H1 (cell line): Measurements from ENCODE around the gene PANX3. TPM values are rescaled to one million over a fixed set of nuclear protein-coding genes. Genes with fewer than 3 reads are reported as not detected.

Experiments
- CTCF ChIA-PET: fragments of 300-600 bp; sonication (Branson Sonifier 250); formaldehyde crosslinking; loops from one replicate; lab custom pipeline; 2021; ENCODE audit not compliant: partially characterized antibody; lab: Charles Lee
- POLR2A ChIA-PET: fragments of 300-600 bp; sonication (Branson Sonifier 250); formaldehyde crosslinking; loops from one replicate; lab custom pipeline; 2021; ENCODE audit warnings: inconsistent platforms; ENCODE audit not compliant: partially characterized antibody; lab: Charles Lee
- DNase-seq, 2 experiments: peaks; one replicate each; pipeline versions ENCODE4 v3.0.0 to v3.0.0-alpha.2; 2010 to 2022; ENCODE audit warnings: low spot score in 2 of 2, low read depth in 1 of 2, mixed read lengths in 1 of 2
- FAIRE-seq: peaks from 2 replicates; lab custom pipeline; 2011; peaks lifted over from hg19 to GRCh38; lab: Jason Lieb, UNC
- H2AFZ ChIP-seq: 2 replicates; pipeline ENCODE4 v1.8.1; 2012; ENCODE audit warnings: low read length, inconsistent platforms
- H2AK5ac ChIP-seq: 2 replicates; pipeline ENCODE4 v1.6.1; 2013; ENCODE audit warnings: low read depth, low read length
- H2BK120ac ChIP-seq: replicated peaks from 2 replicates; pipeline ENCODE3; 2013; ENCODE audit warnings: low read depth, low read length, inconsistent platforms
- H2BK12ac ChIP-seq: 2 replicates; pipeline ENCODE4 v1.6.1; 2013; ENCODE audit warnings: low read depth, low read length
- H2BK15ac ChIP-seq: 2 replicates; pipeline ENCODE4 v1.6.1; 2013; ENCODE audit warnings: low read length
- H2BK20ac ChIP-seq: 2 replicates; pipeline ENCODE4 v1.6.1; 2013; ENCODE audit warnings: low read length
- H2BK5ac ChIP-seq: 2 replicates; pipeline ENCODE4 v1.6.1; 2013; ENCODE audit warnings: low read depth, low read length
- H3K14ac ChIP-seq: 2 replicates; pipeline ENCODE4 v1.6.1; 2013; ENCODE audit warnings: inconsistent platforms; ENCODE audit not compliant: insufficient read length
- H3K18ac ChIP-seq: 2 replicates; pipeline ENCODE4 v1.6.1; 2013; ENCODE audit warnings: low read length; ENCODE audit errors: extremely low read depth
- H3K23ac ChIP-seq: 2 replicates; pipeline ENCODE4 v1.6.1; 2013; ENCODE audit warnings: inconsistent platforms; ENCODE audit not compliant: insufficient read length
- H3K23me2 ChIP-seq: 2 replicates; pipeline ENCODE4 v1.6.1; 2013; ENCODE audit warnings: low read depth, low read length
- H3K27ac ChIP-seq: 2 replicates; pipeline ENCODE4 v1.6.1; 2011; ENCODE audit warnings: low read depth, low read length, inconsistent platforms
- H3K27me3 ChIP-seq, 4 experiments: replicated peaks in 1 of 4; 1 replicate in 1 of 4; 2 replicates in 3 of 4; pipeline versions ENCODE4 v1.6.1 to v1.8.1; 2011 to 2013; ENCODE audit warnings: low read length in 3 of 4, mild to moderate bottlenecking in 3 of 4, inconsistent platforms in 2 of 4, mixed read lengths in 2 of 4, moderate library complexity in 1 of 4; ENCODE audit not compliant: control insufficient read depth in 3 of 4, insufficient read depth in 3 of 4; ENCODE audit errors: extremely low read depth in 1 of 4
- H3K36me3 ChIP-seq, 4 experiments: 2 replicates each; pipeline versions ENCODE4 v1.6.1 to v1.8.1; 2011 to 2013; ENCODE audit warnings: mild to moderate bottlenecking in 4 of 4, low read length in 3 of 4, moderate library complexity in 2 of 4, control low read depth in 1 of 4, inconsistent platforms in 1 of 4; ENCODE audit not compliant: insufficient read depth in 4 of 4, control insufficient read depth in 2 of 4
- H3K4ac ChIP-seq: replicated peaks from 2 replicates; pipeline ENCODE3; 2013; ENCODE audit warnings: low read length, low read depth, mixed read lengths, inconsistent platforms; ENCODE audit not compliant: insufficient read length
- H3K4me1 ChIP-seq, 4 experiments: replicated peaks in 1 of 4; 1 replicate in 1 of 4; 2 replicates in 3 of 4; pipeline versions ENCODE4 v1.6.1 to v1.8.1; 2011 to 2013; ENCODE audit warnings: low read length in 3 of 4, inconsistent platforms in 2 of 4, mixed read lengths in 1 of 4; ENCODE audit not compliant: insufficient read depth in 4 of 4, control insufficient read depth in 3 of 4
- H3K4me2 ChIP-seq, 2 experiments: 2 replicates each; pipeline versions ENCODE4 v1.6.1 to v1.8.1; 2011 to 2013; ENCODE audit warnings: low read depth in 2 of 2, low read length in 2 of 2, control low read depth in 1 of 2, inconsistent platforms in 1 of 2, mild to moderate bottlenecking in 1 of 2; ENCODE audit not compliant: insufficient read depth in 1 of 2
- H3K4me3 ChIP-seq, 4 experiments: fragments of 200-600, 300-600 bp in 1 of 4; sonication (generic), shearing (Covaris generic), sonication (Bioruptor Twin) in 1 of 4; 2 replicates each; pipeline versions ENCODE4 v1.5.1 to v1.8.1; 2011 to 2016; ENCODE audit warnings: low read length in 4 of 4, low read depth in 3 of 4, control low read depth in 2 of 4, inconsistent platforms in 2 of 4, mild to moderate bottlenecking in 2 of 4, mixed read lengths in 1 of 4, moderate library complexity in 1 of 4; ENCODE audit not compliant: insufficient read depth in 2 of 4; ENCODE audit errors: extremely low read depth in 1 of 4
- H3K56ac ChIP-seq: replicated peaks from 2 replicates; pipeline ENCODE3; 2013; ENCODE audit warnings: low read depth, mild to moderate bottlenecking, mixed read lengths, low read length, inconsistent platforms; ENCODE audit not compliant: insufficient read length
- H3K79me1 ChIP-seq: 2 replicates; pipeline ENCODE4 v1.6.1; 2013; ENCODE audit warnings: low read depth, low read length, control low read depth
- H3K79me2 ChIP-seq, 2 experiments: 2 replicates each; pipeline versions ENCODE4 v1.6.1 to v1.8.1; 2012 to 2013; ENCODE audit warnings: low read length in 2 of 2, mild to moderate bottlenecking in 2 of 2, inconsistent platforms in 1 of 2; ENCODE audit not compliant: insufficient read depth in 2 of 2, control insufficient read depth in 1 of 2
- H3K9ac ChIP-seq, 4 experiments: replicated peaks in 1 of 4; 1 replicate in 1 of 4; 2 replicates in 3 of 4; pipeline versions ENCODE4 v1.6.1 to v1.8.1; 2011 to 2013; ENCODE audit warnings: low read depth in 3 of 4, low read length in 3 of 4, control low read depth in 2 of 4, mild to moderate bottlenecking in 2 of 4, moderate library complexity in 2 of 4, inconsistent platforms in 1 of 4; ENCODE audit errors: extremely low read depth in 1 of 4
- H3K9me3 ChIP-seq, 2 experiments: 2 replicates each; pipeline versions ENCODE4 v1.6.1 to v1.8.1; 2012 to 2013; ENCODE audit warnings: mild to moderate bottlenecking in 2 of 2, moderate library complexity in 2 of 2, control low read depth in 1 of 2, inconsistent platforms in 1 of 2, low read depth in 1 of 2, low read length in 1 of 2, mixed read lengths in 1 of 2; ENCODE audit not compliant: insufficient read depth in 2 of 2
- H4K20me1 ChIP-seq, 2 experiments: replicated peaks in 1 of 2; 2 replicates each; pipeline versions ENCODE3 to v1.8.1; 2011 to 2013; ENCODE audit warnings: inconsistent platforms in 2 of 2, low read length in 2 of 2, mild to moderate bottlenecking in 1 of 2; ENCODE audit not compliant: insufficient read depth in 2 of 2, control insufficient read depth in 1 of 2
- H4K5ac ChIP-seq: 2 replicates; pipeline ENCODE4 v1.6.1; 2013; ENCODE audit warnings: low read length, low read depth, mixed read lengths, inconsistent platforms; ENCODE audit not compliant: insufficient read length
- H4K8ac ChIP-seq: 2 replicates; pipeline ENCODE4 v1.8.0; 2013; ENCODE audit warnings: mild to moderate bottlenecking, moderate library complexity, low read length, inconsistent platforms; ENCODE audit not compliant: insufficient read depth; ENCODE audit errors: extremely low read depth
- H4K91ac ChIP-seq: replicated peaks from 2 replicates; pipeline ENCODE3; 2013; ENCODE audit warnings: low read length, mixed read lengths, inconsistent platforms; ENCODE audit not compliant: insufficient read length
- CBX5 ChIP-seq: fragments of 300-800, 300-1000 bp; sonication (generic); IDR thresholded peaks from 2 replicates; pipeline ENCODE4 v1.7.1; 2016; ENCODE audit warnings: antibody characterized with exemption, low read length, low read depth
- CBX8 ChIP-seq: fragments of 300-800, 300-1000 bp; sonication (generic); IDR thresholded peaks from 2 replicates; pipeline ENCODE4 v1.7.1; 2016; ENCODE audit warnings: low read depth, low read length, borderline replicate concordance
- CTBP2 ChIP-seq: IDR thresholded peaks from 2 replicates; pipeline ENCODE4 v1.7.0; 2011; ENCODE audit warnings: borderline replicate concordance, mild to moderate bottlenecking, moderate library complexity, mixed read lengths, low read length; ENCODE audit not compliant: insufficient read depth, insufficient read length
- GTF2F1 ChIP-seq: IDR thresholded peaks from 2 replicates; pipeline ENCODE4 v1.6.1; 2012; ENCODE audit warnings: low read depth, low read length, improper control_type of control experiment, borderline replicate concordance
- HDAC6 ChIP-seq: IDR thresholded peaks from one replicate; pipeline ENCODE4 v1.7.1; 2012; ENCODE audit warnings: low read depth, mild to moderate bottlenecking, inconsistent platforms, low read length, moderate library complexity
- JUN ChIP-seq: IDR thresholded peaks from 2 replicates; pipeline ENCODE4 v1.6.1; 2011; ENCODE audit warnings: low read depth, mild to moderate bottlenecking, improper control_type of control experiment, low read length
- RAD21 ChIP-seq, 2 experiments: IDR thresholded peaks in 1 of 2; conservative IDR thresholded peaks in 1 of 2; 2 replicates each; pipeline ENCODE4 v1.6.1; 2011; ENCODE audit warnings: low read depth in 2 of 2, low read length in 2 of 2, improper control_type of control experiment in 1 of 2, inconsistent platforms in 1 of 2, mild to moderate bottlenecking in 1 of 2, moderate library complexity in 1 of 2
- TAF7 ChIP-seq: optimal IDR thresholded peaks from 2 replicates; pipeline ENCODE3; 2011; ENCODE audit warnings: low read depth, mild to moderate bottlenecking, inconsistent platforms, low read length, moderate library complexity, borderline replicate concordance
- WGBS, 2 experiments: shearing (Covaris generic) in 1 of 2; methylation state at CpG; one replicate each; pipeline versions ENCODE4 v1.1.6 to v1.1.7; 2013 to 2015; ENCODE audit warnings: low lambda C conversion rate in 2 of 2, mixed read lengths in 2 of 2, inconsistent platforms in 1 of 2, low coverage in 1 of 2, missing lambda C conversion rate in 1 of 2; ENCODE audit not compliant: insufficient replicate concordance in 2 of 2, insufficient coverage in 1 of 2, insufficient read length in 1 of 2; ENCODE audit errors: extremely low coverage in 1 of 2, missing lambda C conversion rate in 1 of 2; 5-methylcytosine and 5-hydroxymethylcytosine counted together
- polyA plus RNA-seq, 7 experiments: library from polyadenylated mRNA; depleted of rRNA in 3 of 7; stranded (reverse) in 5 of 7; unstranded in 2 of 7; fragments of >200 nt in 5 of 7; fragments of 200-250 nt in 2 of 7; gene quantifications; 1 replicate in 5 of 7; 2 replicates in 1 of 7; 4 replicates in 1 of 7; pipeline versions ENCODE4 v1.2.1 to v1.2.3, GENCODE V29; 2011 to 2013; ENCODE audit warnings: missing spikeins in 2 of 7, mixed read lengths in 2 of 7
- total RNA-seq: library from RNA; stranded (reverse); fragmentation: NEBNext Ultra II Directional; extraction: Animal tissue kit (Norgen Biotek cat#: 25700); gene quantifications from 2 replicates; pipeline ENCODE4 v1.2.1, GENCODE V29; 2021

Gene PANX3
- total and polyA plus RNA-seq, 2 of the 8 experiments (the other 6 are each of a cell fraction or from before 2014, with no cell fraction given) = not detected

GRCh38 chr11:124584681-124585372 is 26.4 kb upstream of the PANX3 start:
- Histone ChIP-seq H3K79me1 (no peaks in the 10 kb centered on the region), H4K20me1 (no peaks in the 10 kb centered on the region), H4K5ac (no peak overlapping the region), H3K4me1 (peaks cover 0 to 3% (median 0%) of the 10 kb centered on the region in 4 experiments; a peak in 1 of 7 replicates), H4K91ac (no peak overlapping the region), H2AFZ (peak overlapping the region; percentile 68), H3K23ac (no peak overlapping the region), H3K79me2 (no peaks in the 10 kb centered on the region), H3K4me3 (no peak overlapping the region), H3K36me3 (no peaks in the 10 kb centered on the region), H2BK5ac (no peak overlapping the region), H3K9ac (no peak overlapping the region), H3K27me3 (no peaks in the 10 kb centered on the region), H3K27ac (no peak overlapping the region), H3K14ac (no peak overlapping the region), H3K23me2 (no peaks in the 10 kb centered on the region), H2BK20ac (no peak overlapping the region), H3K18ac (no peak overlapping the region), H2AK5ac (no peak overlapping the region), H4K8ac (no peak overlapping the region), H3K9me3 (no peaks in the 10 kb centered on the region), H2BK120ac (no peak overlapping the region), H3K4ac (no peak overlapping the region), H3K56ac (no peak overlapping the region), H2BK15ac (no peak overlapping the region), H2BK12ac (no peak overlapping the region), H3K4me2 (no peak overlapping the region)
- POLR2A ChIA-PET = no interaction called here
- WGBS, 2 experiments = 72% methylated on average over 4 of the region's 4 CpGs; no CpG with 5 or more reads in 1 of the 2 experiments
- FAIRE-seq (no peak), DNase-seq (no peak)
- TF ChIP-seq CBX8 (no peak), HDAC6 (no peak), TAF7 (no peak), JUN (no peak), GTF2F1 (no peak), CBX5 (no peak), RAD21 (IDR thresholded peaks at IDR 0.05 in 1 of 2, conservative IDR thresholded peaks at IDR 0.05 in 1 of 2; ENCODE audit: low read depth in 2 of 2, low read length in 2 of 2) (no peak), CTBP2 (no peak)
- CTCF ChIA-PET = interaction anchor here (0.7 to 5.3 kb wide), 22 partner anchors 8 to 263 kb away, joined by 3 to 59 read pairs (median 5); partner anchors contain the start of gene OR8A1
